GM19193 (cell line): ENCODE measurements around the gene RAD51.

ENCODE experiments used
- POLR2A ChIP-seq: IDR thresholded peaks from 4 replicates; pipeline ENCODE4 v1.6.1; 2011; ENCODE audit not compliant: insufficient read depth, insufficient read length; ENCODE audit errors: extremely low read depth

Gene RAD51

GRCh38 chr15:40716165-40716564 lies 21.2 kb downstream of the RAD51 start:
- no peak for TF ChIP-seq POLR2A

GRCh38 chr15:40721701-40722100 lies 26.7 kb downstream of the RAD51 start:
- TF ChIP-seq POLR2A, result no peak

GRCh38 chr15:40722354-40722753 lies 27.4 kb downstream of the RAD51 start:
- TF ChIP-seq POLR2A, result no peak

- no peak for TF ChIP-seq POLR2A
Observed at GRCh38 chr15:40722934-40723333, 28.0 kb downstream of the RAD51 start.

GRCh38 chr15:40723919-40724318 lies 28.9 kb downstream of the RAD51 start:
- no peak for TF ChIP-seq POLR2A

GRCh38 chr15:40731034-40731433 lies 36.1 kb downstream of the RAD51 start:
- TF ChIP-seq POLR2A, result no peak

- TF ChIP-seq POLR2A, result no peak
Observed at GRCh38 chr15:40736575-40736974, 41.6 kb downstream of the RAD51 start.

GRCh38 chr15:40737048-40737447 lies 42.1 kb downstream of the RAD51 start:
- TF ChIP-seq POLR2A, result no peak

GRCh38 chr15:40739047-40739446 lies 44.1 kb downstream of the RAD51 start:
- no peak for TF ChIP-seq POLR2A

- TF ChIP-seq POLR2A, result no peak
Observed at GRCh38 chr15:40739854-40740253, 44.9 kb downstream of the RAD51 start.

- no peak for TF ChIP-seq POLR2A
Observed at GRCh38 chr15:40743485-40743901, 48.5 kb downstream of the RAD51 start.

GRCh38 chr15:40743921-40744814 lies 49.2 kb downstream of the RAD51 start:
- TF ChIP-seq POLR2A, result no peak

GRCh38 chr15:40744815-40745152 lies 49.8 kb downstream of the RAD51 start:
- no peak for TF ChIP-seq POLR2A

GRCh38 chr15:40746916-40747418 lies 52.0 kb downstream of the RAD51 start:
- no peak for TF ChIP-seq POLR2A

- TF ChIP-seq POLR2A, result no peak
Observed at GRCh38 chr15:40747685-40748631, 53.0 kb downstream of the RAD51 start.
